Sigmoid colon (tissue), 7 donors: ENCODE measurements around the gene RBM38. TPM values are rescaled to one million over a fixed set of nuclear protein-coding genes. Genes with fewer than 3 reads are reported as not detected.
A peak's percentile ranks its signal among the peaks of the same experiment; 100 is the strongest.

ENCODE experiments used
- DNase-seq: peaks from one replicate; pipeline ENCODE4 v3.0.0-alpha.2; 2019
- H3K27ac ChIP-seq, 4 donors: fragments of 200-600 bp; sonication (generic); one replicate each; pipeline ENCODE4 v1.5.1; 2016 to 2019; ENCODE audit warnings: mild to moderate bottlenecking in 1 of 4
- H3K27me3 ChIP-seq, 3 donors: fragments of 200-600 bp; sonication (generic); one replicate each; pipeline ENCODE4 v1.5.1; 2019; ENCODE audit warnings: mild to moderate bottlenecking in 1 of 3
- H3K36me3 ChIP-seq, 4 donors: fragments of 200-600 bp; sonication (generic); one replicate each; pipeline ENCODE4 v1.5.1; 2016 to 2019
- H3K4me1 ChIP-seq, 4 donors: fragments of 200-600 bp; sonication (generic); one replicate each; pipeline ENCODE4 v1.5.1; 2017 to 2019
- H3K4me3 ChIP-seq, 4 donors: fragments of 200-600 bp; sonication (generic); one replicate each; pipeline ENCODE4 v1.5.1; 2017 to 2019; ENCODE audit warnings: mild to moderate bottlenecking in 2 of 4, moderate library complexity in 1 of 4
- H3K9me3 ChIP-seq, 4 donors: fragments of 200-600 bp in 3 of 4; sonication (generic) in 3 of 4; one replicate each; pipeline versions ENCODE4 v1.5.1 to v1.6.1; 2013 to 2019
- EP300 ChIP-seq, 4 donors: sonication (generic); formaldehyde crosslinking; IDR thresholded peaks; one replicate each; pipeline ENCODE4 v1.6.1; 2017; ENCODE audit warnings: antibody characterized with exemption in 4 of 4
- POLR2A ChIP-seq, 2 donors: fragments of 450-650 bp; IDR thresholded peaks; one replicate each; pipeline ENCODE4 v1.6.1; 2016; ENCODE audit warnings: antibody characterized with exemption in 2 of 2, mild to moderate bottlenecking in 2 of 2, moderate library complexity in 2 of 2
- POLR2AphosphoS5 ChIP-seq, 4 donors: sonication (generic); formaldehyde crosslinking; IDR thresholded peaks; one replicate each; pipeline ENCODE4 v1.6.1; 2017; ENCODE audit warnings: antibody characterized with exemption in 4 of 4
- WGBS, 2 donors: extraction: QIAGEN DNeasy Blood & Tissue Kit; methylation state at CpG; one replicate each; pipeline ENCODE4 v1.1.7; 2013; 5-methylcytosine and 5-hydroxymethylcytosine counted together
- intact Hi-C: fragments of 100-400 bp; cut with DNase I; formaldehyde crosslinking; loops from one replicate; pipeline ENCODE4 v1.15.1; 2023
- polyA plus RNA-seq, 3 donors: library from polyadenylated mRNA; stranded (reverse); fragments of 200-250 nt; gene quantifications; one replicate each; pipeline ENCODE4 v1.2.3, GENCODE V29; 2013
- total RNA-seq, 4 donors: library from RNA; depleted of rRNA; stranded (reverse); fragments of >200 nt; gene quantifications; one replicate each; pipeline ENCODE4 v1.1.0, GENCODE V29; 2016
- TF ChIP-seq, protein P1 (sequence below), 4 experiments: fragments of 450-650 bp in 3 of 4; fragments of 200-600 bp in 1 of 4; IDR thresholded peaks; one replicate each; pipeline ENCODE4 v1.5.1; 2016 to 2019; ENCODE audit warnings: antibody characterized with exemption in 4 of 4, mild to moderate bottlenecking in 3 of 4, moderate library complexity in 2 of 4
- donor health status: healthy with polysubstance abuse.
- donor health status: Bipolar disorder and iron deficiency.
- donor health status: healthy.

The RBM38 gene
- total and polyA plus RNA-seq, 7 donors = 31.4 to 94.2 (median 59.9) TPM

GRCh38 chr20:57445298-57445697 lies 54.1 kb downstream of the RBM38 start:
- Histone ChIP-seq H3K4me1 (peaks cover 0 to 72% (median 69%) of the 10 kb centered on the region in 4 donors), H3K9me3 (no peaks in the 10 kb centered on the region), H3K27ac (peak overlapping the region; percentile 93 to 99 (median 95)), H3K4me3 (no peak overlapping the region), H3K36me3 (no peaks in the 10 kb centered on the region), H3K27me3 (no peaks in the 10 kb centered on the region)
- intact Hi-C loops = no loop called here
- TF ChIP-seq POLR2A (IDR thresholded peaks at IDR 0.05) (no peak), EP300 (IDR thresholded peaks at IDR 0.05) (peak; percentile 89 to 96 (median 94)), POLR2AphosphoS5 (IDR thresholded peaks at IDR 0.05) (peak; percentile 86 to 96 (median 91))
- TF ChIP-seq, protein P1, sequence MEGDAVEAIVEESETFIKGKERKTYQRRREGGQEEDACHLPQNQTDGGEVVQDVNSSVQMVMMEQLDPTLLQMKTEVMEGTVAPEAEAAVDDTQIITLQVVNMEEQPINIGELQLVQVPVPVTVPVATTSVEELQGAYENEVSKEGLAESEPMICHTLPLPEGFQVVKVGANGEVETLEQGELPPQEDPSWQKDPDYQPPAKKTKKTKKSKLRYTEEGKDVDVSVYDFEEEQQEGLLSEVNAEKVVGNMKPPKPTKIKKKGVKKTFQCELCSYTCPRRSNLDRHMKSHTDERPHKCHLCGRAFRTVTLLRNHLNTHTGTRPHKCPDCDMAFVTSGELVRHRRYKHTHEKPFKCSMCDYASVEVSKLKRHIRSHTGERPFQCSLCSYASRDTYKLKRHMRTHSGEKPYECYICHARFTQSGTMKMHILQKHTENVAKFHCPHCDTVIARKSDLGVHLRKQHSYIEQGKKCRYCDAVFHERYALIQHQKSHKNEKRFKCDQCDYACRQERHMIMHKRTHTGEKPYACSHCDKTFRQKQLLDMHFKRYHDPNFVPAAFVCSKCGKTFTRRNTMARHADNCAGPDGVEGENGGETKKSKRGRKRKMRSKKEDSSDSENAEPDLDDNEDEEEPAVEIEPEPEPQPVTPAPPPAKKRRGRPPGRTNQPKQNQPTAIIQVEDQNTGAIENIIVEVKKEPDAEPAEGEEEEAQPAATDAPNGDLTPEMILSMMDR (IDR thresholded peaks at IDR 0.05) = no peak
- DNase-seq = peak; percentile 96
- WGBS, 2 donors = 76 to 88% methylated on average over 10 of the region's 10 CpGs

DNA sequence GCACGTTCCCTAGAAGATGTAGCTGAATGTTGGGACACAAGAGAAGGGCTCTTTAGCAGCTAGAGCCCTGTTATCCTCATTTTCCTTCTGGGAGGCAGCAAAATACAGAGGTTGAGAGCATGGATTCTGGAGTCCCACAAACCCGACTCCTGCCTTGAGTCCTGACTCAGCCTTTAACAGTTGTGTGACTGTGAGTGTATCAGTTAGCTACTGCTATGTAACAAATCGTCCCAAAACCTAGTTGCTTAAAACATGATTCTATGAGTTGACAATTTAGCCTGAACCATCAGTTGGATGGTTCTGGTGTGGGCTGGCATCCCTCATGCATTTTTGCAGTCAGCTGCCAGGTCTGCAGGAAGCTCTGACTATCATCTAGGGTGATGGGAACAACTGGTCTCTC lies 54.6 kb downstream of the RBM38 start:
- Histone ChIP-seq H3K27ac (peak overlapping the region; percentile 93 to 99 (median 95)), H3K9me3 (no peaks in the 10 kb centered on the region), H3K4me3 (no peak overlapping the region), H3K27me3 (no peaks in the 10 kb centered on the region), H3K36me3 (no peaks in the 10 kb centered on the region), H3K4me1 (peaks cover 0 to 72% (median 69%) of the 10 kb centered on the region in 4 donors)
- intact Hi-C loops = no loop called here
- no peak for DNase-seq
- 89 to 90% methylated on average over 3 of the region's 3 CpGs for WGBS, 2 donors
- TF ChIP-seq, protein P1 (IDR thresholded peaks at IDR 0.05) = no peak
- TF ChIP-seq POLR2A (IDR thresholded peaks at IDR 0.05) (no peak), EP300 (IDR thresholded peaks at IDR 0.05) (no peak), POLR2AphosphoS5 (IDR thresholded peaks at IDR 0.05) (no peak)

- peak overlapping the region in 3 of 4 donors; percentile 68 to 71 (median 71) for H3K27ac ChIP-seq
- no peaks in the 10 kb centered on the region for H3K36me3 ChIP-seq
- intact Hi-C loops = no loop called here
Measured at GRCh38 chr20:57448764-57449354, 57.7 kb downstream of the RBM38 start.

GRCh38 chr20:57449398-57450354 lies 58.5 kb downstream of the RBM38 start:
- Histone ChIP-seq H3K36me3 (no peaks in the 10 kb centered on the region), H3K4me1 (peaks cover 0 to 53% (median 51%) of the 10 kb centered on the region in 4 donors), H3K27ac (peak overlapping the region; percentile 67 to 71 (median 70)), H3K27me3 (no peaks in the 10 kb centered on the region), H3K4me3 (no peak overlapping the region), H3K9me3 (no peaks in the 10 kb centered on the region)
- no peak for TF ChIP-seq EP300 (IDR thresholded peaks at IDR 0.05)
- intact Hi-C loops = no loop called here
- 67 to 73% methylated on average over 14 of the region's 14 CpGs for WGBS, 2 donors
- DNase-seq = no peak

More at GRCh38 chr20:57448764-57449354, 57.7 kb downstream of the RBM38 start:
- no peaks in the 10 kb centered on the region for H3K27me3 ChIP-seq
- H3K4me1 ChIP-seq = peaks cover 0 to 61% (median 59%) of the 10 kb centered on the region in 4 donors
- H3K9me3 ChIP-seq = no peaks in the 10 kb centered on the region
- H3K4me3 ChIP-seq = no peak overlapping the region
- no peak for DNase-seq
- 87 to 94% methylated on average over 9 of the region's 9 CpGs for WGBS, 2 donors
- TF ChIP-seq POLR2A (IDR thresholded peaks at IDR 0.05) (no peak), EP300 (IDR thresholded peaks at IDR 0.05) (no peak), POLR2AphosphoS5 (IDR thresholded peaks at IDR 0.05) (no peak)
- TF ChIP-seq, protein P1 (IDR thresholded peaks at IDR 0.05) = no peak

DNA sequence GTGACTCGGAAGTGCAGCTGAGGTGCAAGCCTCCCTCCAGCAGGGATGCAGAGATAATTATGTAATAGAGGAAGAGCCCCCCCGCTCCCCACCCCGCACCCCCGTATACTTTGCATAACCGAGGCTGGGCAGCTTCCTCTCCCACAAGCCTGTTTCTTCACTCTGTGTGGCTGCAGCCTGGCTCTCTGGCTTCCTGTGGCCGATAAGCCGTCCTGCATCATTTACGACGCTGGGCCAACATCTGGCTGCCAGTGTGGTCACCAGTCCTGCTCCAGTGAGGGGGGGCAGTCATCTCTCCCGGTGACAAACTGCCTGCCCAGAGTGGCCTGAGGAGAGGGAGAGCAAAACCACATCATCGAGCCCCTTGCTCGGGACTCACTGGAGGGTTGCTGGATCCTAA lies 59.2 kb downstream of the RBM38 start:
- no peaks in the 10 kb centered on the region for H3K9me3 ChIP-seq
- peak overlapping the region; percentile 67 to 71 (median 70) for H3K27ac ChIP-seq
- WGBS, 2 donors = 20 to 37% methylated on average over 12 of the region's 12 CpGs
- intact Hi-C loops = no loop called here
- no peak overlapping the region for H3K4me3 ChIP-seq
- peaks cover 0 to 46% (median 44%) of the 10 kb centered on the region in 4 donors for H3K4me1 ChIP-seq
- TF ChIP-seq POLR2AphosphoS5 (IDR thresholded peaks at IDR 0.05) (peak in 2 of 4 donors; percentile 11 to 22), POLR2A (IDR thresholded peaks at IDR 0.05) (no peak)
- peak; percentile 83 for DNase-seq
- H3K36me3 ChIP-seq = no peaks in the 10 kb centered on the region
- H3K27me3 ChIP-seq = no peaks in the 10 kb centered on the region
